HepG2 (cell line): ENCODE results near the gene LRRC34. TPM values are rescaled to one million over a fixed set of nuclear protein-coding genes. Genes with fewer than 3 reads are reported as not detected.

Experiments used
- AKNA ChIP-seq: sonication (generic); formaldehyde crosslinking; IDR thresholded peaks from 2 replicates; pipeline ENCODE4 v1.4.0; 2020; ENCODE audit warnings: missing genetic modification reagents, borderline replicate concordance
- BRD4 ChIP-seq: sonication (generic); formaldehyde crosslinking; IDR thresholded peaks from 2 replicates; pipeline ENCODE4 v1.4.0; 2020; ENCODE audit warnings: missing genetic modification reagents
- FOSL2 ChIP-seq: sonication (generic); formaldehyde crosslinking; IDR thresholded peaks from 2 replicates; pipeline ENCODE4 v1.4.0; 2020; ENCODE audit warnings: missing genetic modification reagents
- GTF3A ChIP-seq: sonication (generic); formaldehyde crosslinking; conservative IDR thresholded peaks from 2 replicates; pipeline ENCODE4 v1.4.0; 2020; ENCODE audit warnings: mild to moderate bottlenecking, missing genetic modification reagents
- HMGXB4 ChIP-seq, 2 experiments: sonication (generic) in 1 of 2; formaldehyde crosslinking in 1 of 2; IDR thresholded peaks; 2 replicates each; pipeline versions ENCODE4 v1.4.0 to v1.6.1; 2018 to 2020; ENCODE audit warnings: missing genetic modification reagents in 2 of 2, borderline replicate concordance in 1 of 2, low read depth in 1 of 2, mild to moderate bottlenecking in 1 of 2, missing biosample characterization in 1 of 2
- KLF11 ChIP-seq: IDR thresholded peaks from 2 replicates; pipeline ENCODE4 v1.6.1; 2016; ENCODE audit warnings: missing compliant biosample characterization
- MED13 ChIP-seq: sonication (generic); formaldehyde crosslinking; IDR thresholded peaks from 2 replicates; pipeline ENCODE4 v1.5.0; 2020; ENCODE audit warnings: missing genetic modification reagents
- SRY ChIP-seq: sonication (generic); formaldehyde crosslinking; IDR thresholded peaks from 2 replicates; pipeline ENCODE4 v1.8.0; 2022; ENCODE audit warnings: mild to moderate bottlenecking, missing genetic modification reagents
- SYNCRIP ChIP-seq: fragments of 200-400 bp; formaldehyde crosslinking; IDR thresholded peaks from 2 replicates; pipeline ENCODE4 v1.6.1; 2018; ENCODE audit warnings: mild to moderate bottlenecking, low read depth, low read length; ENCODE audit not compliant: insufficient read depth
- TFE3 ChIP-seq: IDR thresholded peaks from 2 replicates; pipeline ENCODE4 v1.6.1; 2016
- YEATS4 ChIP-seq: sonication (generic); formaldehyde crosslinking; IDR thresholded peaks from 2 replicates; pipeline ENCODE4 v1.4.0; 2020; ENCODE audit warnings: missing genetic modification reagents, borderline replicate concordance
- ZFP41 ChIP-seq: sonication (generic); formaldehyde crosslinking; IDR thresholded peaks from 2 replicates; pipeline ENCODE4 v1.4.0; 2020; ENCODE audit warnings: mild to moderate bottlenecking, missing genetic modification reagents, borderline replicate concordance
- ZMYM4 ChIP-seq: sonication (generic); formaldehyde crosslinking; IDR thresholded peaks from 2 replicates; pipeline ENCODE4 v1.8.1; 2023; ENCODE audit warnings: mild to moderate bottlenecking, missing genetic modification reagents
- polyA plus RNA-seq, 8 experiments: library from polyadenylated mRNA; depleted of rRNA in 3 of 8; stranded (reverse) in 7 of 8; unstranded in 1 of 8; fragments of >200 nt; fragmentation: Illumina TruSeq in 4 of 8; extraction: Trizol in 4 of 8; gene quantifications; 2 replicates each; pipeline versions ENCODE4 v1.2.1 to v1.2.3, GENCODE V29; 2011 to 2016; ENCODE audit warnings: low read depth in 4 of 8, missing spikeins in 1 of 8, mixed read lengths in 1 of 8; ENCODE audit not compliant: insufficient read depth in 1 of 8
- total RNA-seq, 5 experiments: library from RNA; depleted of rRNA; stranded (reverse); fragments of >200 nt; fragmentation: Illumina TruSeq; extraction: Trizol; gene quantifications; 2 replicates each; pipeline ENCODE4 v1.2.3, GENCODE V29; 2016; ENCODE audit warnings: low read depth in 1 of 5
- TF ChIP-seq, protein P1 (sequence below): sonication (generic); formaldehyde crosslinking; IDR thresholded peaks from 2 replicates; pipeline ENCODE4 v1.4.0; 2020; ENCODE audit warnings: missing genetic modification reagents, borderline replicate concordance
- TF ChIP-seq, protein P2 (sequence below): IDR thresholded peaks from 2 replicates; pipeline ENCODE4 v1.6.1; 2016; ENCODE audit warnings: mild to moderate bottlenecking

The LRRC34 gene
- total and polyA plus RNA-seq, 2 of the 13 experiments (the other 11 are each of a cell fraction or from before 2014, with no cell fraction given) = not detected

DNA sequence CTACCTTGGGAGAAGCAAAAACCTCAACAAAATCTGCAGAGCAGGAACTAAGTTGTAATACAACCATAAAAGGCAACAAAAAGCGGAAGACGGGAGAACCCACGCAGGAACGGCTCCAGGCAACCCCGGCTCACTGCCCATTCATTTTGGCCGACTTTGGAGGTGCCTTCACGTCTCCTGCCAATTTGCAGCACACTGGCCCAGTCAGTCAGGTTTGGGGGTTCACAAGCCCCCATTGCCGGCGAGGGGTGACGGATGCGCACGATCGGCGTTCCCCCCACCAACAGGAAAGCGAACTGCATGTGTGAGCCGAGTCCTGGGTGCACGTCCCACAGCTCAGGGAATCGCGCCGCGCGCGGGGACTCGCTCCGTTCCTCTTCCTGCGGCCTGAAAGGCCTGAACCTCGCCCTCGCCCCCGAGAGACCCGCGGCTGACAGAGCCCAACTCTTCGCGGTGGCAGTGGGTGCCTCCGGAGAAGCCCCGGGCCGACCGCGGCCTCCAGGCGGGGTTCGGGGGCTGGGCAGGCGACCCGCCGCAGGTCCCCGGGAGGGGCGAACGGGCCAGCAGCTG, 48.3 kb downstream of the LRRC34 start (continued):
- TF ChIP-seq HMGXB4 (CRISPR knock-in tag; IDR thresholded peaks at IDR 0.05; ENCODE audit: borderline replicate concordance in 1 of 2, low read depth in 1 of 2) (peak in 1 of 2 experiments; percentile 75; a peak in 1 of 4 replicates), YEATS4 (CRISPR knock-in tag) (0 out of 2 replicates have a peak, but pooled peaks have one; percentile 16), FOSL2 (no peak), ZMYM4 (CRISPR knock-in tag) (no peak), SYNCRIP (no peak), SRY (CRISPR knock-in tag) (no peak), TFE3 (CRISPR knock-in tag) (no peak), AKNA (CRISPR knock-in tag) (no peak), KLF11 (CRISPR knock-in tag) (no peak), BRD4 (peak; percentile 33; the same call in 1 of the 2 replicates), ZFP41 (CRISPR knock-in tag) (no peak), GTF3A (CRISPR knock-in tag) (no peak), MED13 (no peak)
- TF ChIP-seq, protein P1, sequence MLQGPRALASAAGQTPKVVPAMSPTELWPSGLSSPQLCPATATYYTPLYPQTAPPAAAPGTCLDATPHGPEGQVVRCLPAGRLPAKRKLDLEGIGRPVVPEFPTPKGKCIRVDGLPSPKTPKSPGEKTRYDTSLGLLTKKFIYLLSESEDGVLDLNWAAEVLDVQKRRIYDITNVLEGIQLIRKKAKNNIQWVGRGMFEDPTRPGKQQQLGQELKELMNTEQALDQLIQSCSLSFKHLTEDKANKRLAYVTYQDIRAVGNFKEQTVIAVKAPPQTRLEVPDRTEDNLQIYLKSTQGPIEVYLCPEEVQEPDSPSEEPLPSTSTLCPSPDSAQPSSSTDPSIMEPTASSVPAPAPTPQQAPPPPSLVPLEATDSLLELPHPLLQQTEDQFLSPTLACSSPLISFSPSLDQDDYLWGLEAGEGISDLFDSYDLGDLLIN (CRISPR knock-in tag) = 0 out of 2 replicates have a peak, but pooled peaks have one; percentile 30
- TF ChIP-seq, protein P2, sequence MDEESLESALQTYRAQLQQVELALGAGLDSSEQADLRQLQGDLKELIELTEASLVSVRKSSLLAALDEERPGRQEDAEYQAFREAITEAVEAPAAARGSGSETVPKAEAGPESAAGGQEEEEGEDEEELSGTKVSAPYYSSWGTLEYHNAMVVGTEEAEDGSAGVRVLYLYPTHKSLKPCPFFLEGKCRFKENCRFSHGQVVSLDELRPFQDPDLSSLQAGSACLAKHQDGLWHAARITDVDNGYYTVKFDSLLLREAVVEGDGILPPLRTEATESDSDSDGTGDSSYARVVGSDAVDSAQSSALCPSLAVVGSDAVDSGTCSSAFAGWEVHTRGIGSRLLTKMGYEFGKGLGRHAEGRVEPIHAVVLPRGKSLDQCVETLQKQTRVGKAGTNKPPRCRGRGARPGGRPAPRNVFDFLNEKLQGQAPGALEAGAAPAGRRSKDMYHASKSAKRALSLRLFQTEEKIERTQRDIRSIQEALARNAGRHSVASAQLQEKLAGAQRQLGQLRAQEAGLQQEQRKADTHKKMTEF = no peak; the same call in 1 of the 2 replicates
